IMR-90 (cell line): ENCODE results near the gene DDX24. TPM values are rescaled to one million over a fixed set of nuclear protein-coding genes. Genes with fewer than 3 reads are reported as not detected.

ENCODE experiments used
- ATAC-seq: fragments of 200-7000 bp; cut with Tn5 transposase; 2 replicates; pipeline ENCODE4 v1.9.1; 2020; ENCODE audit warnings: low read depth, mild to moderate bottlenecking, moderate library complexity
- BruUV-seq: library from RNA; stranded (reverse); fragments of 400-500 nt; replicated peaks from 2 replicates; lab custom pipeline; 2021; lab: Mats Ljungman, UMichigan
- CTCF ChIA-PET: fragments of 300-600 bp; formaldehyde crosslinking; extraction: SDS; loops from one replicate; lab custom pipeline; 2021; ENCODE audit warnings: antibody characterized with exemption; lab: Yijun Ruan, JAX
- POLR2A ChIA-PET: fragments of 300-600 bp; sonication (Branson Sonifier 250); formaldehyde crosslinking; loops from one replicate; lab custom pipeline; 2022; ENCODE audit warnings: antibody characterized with exemption; ENCODE audit not compliant: unreplicated experiment; lab: Charles Lee
- DNase-seq: peaks from one replicate; pipeline ENCODE4 v3.0.0; 2013
- H2AFZ ChIP-seq: replicated peaks from 2 replicates; pipeline ENCODE3; 2013; ENCODE audit warnings: low read length, mild to moderate bottlenecking; ENCODE audit not compliant: poor library complexity
- H2AK5ac ChIP-seq: 2 replicates; pipeline ENCODE4 v1.6.1; 2013; ENCODE audit warnings: low read depth, low read length, inconsistent platforms
- H2AK9ac ChIP-seq: replicated peaks from 2 replicates; pipeline ENCODE3; 2013; ENCODE audit warnings: mild to moderate bottlenecking, low read depth, low read length, moderate library complexity; ENCODE audit not compliant: poor library complexity
- H2BK120ac ChIP-seq: 2 replicates; pipeline ENCODE4 v1.6.1; 2013; ENCODE audit warnings: low read depth, low read length, inconsistent platforms
- H2BK15ac ChIP-seq: 3 replicates; pipeline ENCODE4 v1.6.1; 2013; ENCODE audit warnings: low read depth, low read length, inconsistent platforms
- H2BK20ac ChIP-seq: 2 replicates; pipeline ENCODE4 v1.6.1; 2013; ENCODE audit warnings: low read depth, mild to moderate bottlenecking, inconsistent platforms, low read length, moderate library complexity
- H2BK5ac ChIP-seq: 2 replicates; pipeline ENCODE4 v1.6.1; 2013; ENCODE audit warnings: mild to moderate bottlenecking, low read depth, low read length, inconsistent platforms; ENCODE audit not compliant: poor library complexity, severe bottlenecking
- H3K14ac ChIP-seq: replicated peaks from 2 replicates; pipeline ENCODE4 v1.6.1; 2013; ENCODE audit warnings: low read depth, low read length, inconsistent platforms
- H3K18ac ChIP-seq: 2 replicates; pipeline ENCODE4 v1.6.1; 2013; ENCODE audit warnings: low read depth, low read length, control low read depth
- H3K23ac ChIP-seq: 2 replicates; pipeline ENCODE4 v1.6.1; 2013; ENCODE audit warnings: low read depth, low read length, inconsistent platforms
- H3K27ac ChIP-seq: 2 replicates; pipeline ENCODE4 v1.5.1; 2013; ENCODE audit warnings: mild to moderate bottlenecking, control low read depth, low read length; ENCODE audit not compliant: insufficient read depth
- H3K27me3 ChIP-seq: 2 replicates; pipeline ENCODE4 v1.6.1; 2013; ENCODE audit warnings: low read length; ENCODE audit not compliant: control insufficient read depth, insufficient read depth
- H3K36me3 ChIP-seq: 2 replicates; pipeline ENCODE4 v1.6.1; 2013; ENCODE audit warnings: low read length, mixed read lengths; ENCODE audit not compliant: control insufficient read depth, insufficient read depth
- H3K4ac ChIP-seq: 2 replicates; pipeline ENCODE4 v1.6.1; 2013; ENCODE audit warnings: low read depth, low read length, inconsistent platforms
- H3K4me1 ChIP-seq: 2 replicates; pipeline ENCODE4 v1.6.1; 2013; ENCODE audit warnings: low read length, mixed read lengths; ENCODE audit not compliant: control insufficient read depth, insufficient read depth
- H3K4me2 ChIP-seq: 2 replicates; pipeline ENCODE4 v1.6.1; 2013; ENCODE audit warnings: low read depth, mild to moderate bottlenecking, control low read depth, low read length, moderate library complexity
- H3K4me3 ChIP-seq: 2 replicates; pipeline ENCODE4 v1.5.1; 2013; ENCODE audit warnings: low read depth, mild to moderate bottlenecking, control low read depth, low read length, moderate library complexity; ENCODE audit not compliant: insufficient read depth
- H3K56ac ChIP-seq: 2 replicates; pipeline ENCODE4 v1.6.1; 2013; ENCODE audit warnings: low read length, inconsistent platforms; ENCODE audit not compliant: insufficient read depth; ENCODE audit errors: extremely low read depth
- H3K79me1 ChIP-seq, 2 experiments: 2 replicates each; pipeline ENCODE4 v1.6.1; 2013; ENCODE audit warnings: low read length in 2 of 2, inconsistent platforms in 1 of 2, low read depth in 1 of 2
- H3K9ac ChIP-seq: 2 replicates; pipeline ENCODE4 v1.6.1; 2013; ENCODE audit warnings: low read depth, low read length, control low read depth
- H3K9me1 ChIP-seq: 2 replicates; pipeline ENCODE4 v1.6.1; 2013; ENCODE audit warnings: low read length, inconsistent platforms; ENCODE audit not compliant: insufficient read depth
- H3K9me3 ChIP-seq: 2 replicates; pipeline ENCODE4 v1.6.1; 2013; ENCODE audit warnings: low read length; ENCODE audit not compliant: control insufficient read depth, insufficient read depth
- H4K20me1 ChIP-seq: 2 replicates; pipeline ENCODE4 v1.6.1; 2013; ENCODE audit warnings: low read length, inconsistent platforms; ENCODE audit not compliant: insufficient read depth
- H4K5ac ChIP-seq: 2 replicates; pipeline ENCODE4 v1.6.1; 2013; ENCODE audit warnings: mild to moderate bottlenecking, low read depth, low read length, control low read depth
- H4K8ac ChIP-seq, 2 experiments: 2 replicates each; pipeline ENCODE4 v1.6.1; 2013; ENCODE audit warnings: low read depth in 2 of 2, low read length in 2 of 2, control low read depth in 1 of 2, inconsistent platforms in 1 of 2
- H4K91ac ChIP-seq: 2 replicates; pipeline ENCODE4 v1.6.1; 2013; ENCODE audit warnings: low read depth, low read length, inconsistent platforms; ENCODE audit not compliant: insufficient read depth
- BHLHE40 ChIP-seq: fragments of 150-350 bp; IDR thresholded peaks from 2 replicates; pipeline ENCODE4 v1.6.1; 2016; ENCODE audit warnings: mild to moderate bottlenecking, low read depth, low read length
- CEBPB ChIP-seq: IDR thresholded peaks from 2 replicates; pipeline ENCODE4 v1.6.1; 2012; ENCODE audit warnings: low read depth, low read length, improper control_type of control experiment
- CHD1 ChIP-seq: IDR thresholded peaks from 2 replicates; pipeline ENCODE4 v1.6.1; 2012; ENCODE audit warnings: low read depth, low read length, improper control_type of control experiment
- CTCF ChIP-seq: conservative IDR thresholded peaks from 2 replicates; pipeline ENCODE4 v1.5.1; 2012; ENCODE audit warnings: mild to moderate bottlenecking, low read depth, low read length, improper control_type of control experiment
- ELK1 ChIP-seq: fragments of 150-350 bp; IDR thresholded peaks from 2 replicates; pipeline ENCODE4 v1.6.1; 2016; ENCODE audit warnings: low read depth, mild to moderate bottlenecking, low read length, moderate library complexity, borderline replicate concordance
- FOS ChIP-seq: fragments of 150-350 bp; IDR thresholded peaks from 2 replicates; pipeline ENCODE4 v1.6.1; 2016; ENCODE audit warnings: low read depth, low read length
- MAFK ChIP-seq: IDR thresholded peaks from 2 replicates; pipeline ENCODE4 v1.6.1; 2012; ENCODE audit warnings: low read depth, low read length, improper control_type of control experiment
- MAZ ChIP-seq: IDR thresholded peaks from 2 replicates; pipeline ENCODE4 v1.6.1; 2012; ENCODE audit warnings: low read depth, mild to moderate bottlenecking, low read length, improper control_type of control experiment, moderate library complexity, borderline replicate concordance
- MXI1 ChIP-seq: IDR thresholded peaks from 2 replicates; pipeline ENCODE4 v1.6.1; 2012; ENCODE audit warnings: low read depth, mild to moderate bottlenecking, low read length, moderate library complexity, borderline replicate concordance
- NFE2L2 ChIP-seq: fragments of 150-350 bp; IDR thresholded peaks from 2 replicates; pipeline ENCODE4 v1.6.1; 2016; ENCODE audit warnings: low read depth, mild to moderate bottlenecking, low read length
- POLR2A ChIP-seq: IDR thresholded peaks from 2 replicates; pipeline ENCODE4 v1.6.1; 2012; ENCODE audit warnings: mild to moderate bottlenecking, low read depth, low read length
- RCOR1 ChIP-seq: IDR thresholded peaks from 2 replicates; pipeline ENCODE4 v1.6.1; 2012; ENCODE audit warnings: mild to moderate bottlenecking, low read length, improper control_type of control experiment; ENCODE audit not compliant: insufficient replicate concordance
- RFX5 ChIP-seq: IDR thresholded peaks from 2 replicates; pipeline ENCODE4 v1.8.0; 2012; ENCODE audit warnings: low read depth, mild to moderate bottlenecking, low read length, moderate library complexity
- SMC3 ChIP-seq: fragments of 150-350 bp; IDR thresholded peaks from 2 replicates; pipeline ENCODE4 v1.6.1; 2016; ENCODE audit warnings: low read depth, mild to moderate bottlenecking, antibody characterized with exemption, low read length, moderate library complexity
- USF2 ChIP-seq: fragments of 150-350 bp; IDR thresholded peaks from 2 replicates; pipeline ENCODE4 v1.6.1; 2017; ENCODE audit warnings: mild to moderate bottlenecking, antibody characterized with exemption, low read length, low read depth
- WGBS, 2 experiments: methylation state at CpG; one replicate each; pipeline versions ENCODE4 v1.1.5 to v1.1.7; 2013; ENCODE audit warnings: missing lambda C conversion rate in 2 of 2; ENCODE audit not compliant: insufficient read length in 1 of 2; ENCODE audit errors: extremely low coverage in 2 of 2; 5-methylcytosine and 5-hydroxymethylcytosine counted together
- dilution Hi-C: fragments of 300-500 bp; cut with HindIII; formaldehyde crosslinking; loops from one replicate; pipeline ENCODE4 v1.14.3; 2018; ENCODE audit warnings: low sequenced_read_pairs; ENCODE audit not compliant: unreplicated experiment
- in situ Hi-C: fragments of 300-500 bp; cut with MboI; formaldehyde crosslinking; loops from 3 replicates; pipeline ENCODE4 v1.14.3; 2019; ENCODE audit warnings: low sequenced_read_pairs, inconsistent platforms, mixed read lengths
- intact Hi-C: fragments of 100-400 bp; cut with micrococcal nuclease; formaldehyde crosslinking; loops from 2 replicates; pipeline ENCODE4 v1.10.0; 2022
- polyA plus RNA-seq, 3 experiments: library from polyadenylated mRNA; depleted of rRNA; stranded (reverse); fragments of >200 nt; gene quantifications; 2 replicates each; pipeline ENCODE4 v1.2.3, GENCODE V29; 2012; ENCODE audit warnings: low replicate concordance in 1 of 3
- total RNA-seq: library from RNA; depleted of rRNA; stranded (reverse); fragments of >200 nt; gene quantifications from 2 replicates; pipeline ENCODE4 v1.2.3, GENCODE V29; 2012

Gene DDX24
- total and polyA plus RNA-seq, 2 of the 4 experiments (the other 2 are of a cell fraction) = 134 to 155 TPM

GRCh38 chr14:94045563-94046345, 35.2 kb downstream of the DDX24 start:
- Histone ChIP-seq H3K9me1 (no peaks in the 10 kb centered on the region), H3K18ac (no peak overlapping the region), H3K27ac (no peak overlapping the region), H3K14ac (no peak overlapping the region), H2AK5ac (no peak overlapping the region), H4K8ac (no peak overlapping the region), H2BK15ac (no peak overlapping the region), H2BK20ac (no peak overlapping the region), H3K56ac (no peak overlapping the region), H2AFZ (no peak overlapping the region), H3K4me3 (no peak overlapping the region), H3K27me3 (no peaks in the 10 kb centered on the region), H3K4me2 (no peak overlapping the region), H3K79me1 (peaks cover 0 to 18% of the 10 kb centered on the region in 2 experiments; a peak in 2 of 4 replicates), H4K20me1 (peaks cover 4% of the 10 kb centered on the region; the same call in 1 of the 2 replicates), H3K9me3 (no peaks in the 10 kb centered on the region), H3K9ac (no peak overlapping the region), H3K36me3 (peaks cover 57% of the 10 kb centered on the region), H2BK120ac (no peak overlapping the region), H3K4ac (no peak overlapping the region), H2AK9ac (no peak overlapping the region), H2BK5ac (no peak overlapping the region), H3K23ac (no peak overlapping the region), H4K5ac (no peak overlapping the region), H3K4me1 (peaks cover 9% of the 10 kb centered on the region), H4K91ac (no peak overlapping the region)
- ChIA-PET CTCF (interaction anchor here (0.8 to 1.6 kb wide), 4 partner anchors 10 to 106 kb away, joined by 3 to 5 read pairs (median 4); no protein-coding TSS in a partner anchor), POLR2A (no interaction called here)
- ATAC-seq (no peak), DNase-seq (no peak)
- dilution Hi-C loops (no loop called here), in situ Hi-C loops (no loop called here), intact Hi-C loops (no loop called here)
- WGBS, 2 experiments = 90% methylated on average over 11 of the region's 19 CpGs; no CpG with 5 or more reads in 1 of the 2 experiments
- no TSS peak for BruUV-seq
- TF ChIP-seq POLR2A = no peak
- no peak for TF ChIP-seq SMC3
- no peak for TF ChIP-seq BHLHE40
- TF ChIP-seq CTCF = no peak
- no peak for TF ChIP-seq RCOR1
- TF ChIP-seq MXI1 = no peak
- TF ChIP-seq MAFK = no peak
- TF ChIP-seq USF2 = no peak
- TF ChIP-seq CEBPB = no peak
- no peak for TF ChIP-seq ELK1
- TF ChIP-seq NFE2L2 = no peak
- no peak for TF ChIP-seq CHD1
- TF ChIP-seq RFX5 = no peak
- TF ChIP-seq FOS = no peak
- TF ChIP-seq MAZ = no peak
